ENCODE measurements around the gene ABLIM2. TPM values are rescaled to one million over a fixed set of nuclear protein-coding genes. Genes with fewer than 3 reads are reported as not detected.

The ABLIM2 gene
- total RNA-seq, 1 donor from 2014 or later = 0.36 TPM

- Mint-ChIP-seq H3K4me1 (ENCODE audit: low read depth) (no peaks in the 10 kb centered on the region), H3K36me3 (ENCODE audit: low read depth) (no peaks in the 10 kb centered on the region), H3K27ac (no peak overlapping the region), H3K27me3 (ENCODE audit: insufficient read depth) (peaks cover 13% of the 10 kb centered on the region), H3K9me3 (no peaks in the 10 kb centered on the region), H3K4me3 (no peak overlapping the region)
- intact Hi-C loops (cut with micrococcal nuclease) = no loop called here
- no peak for DNase-seq (ENCODE audit: low spot score)
These were observed 146.1 kb downstream of the ABLIM2 start for GRCh38 chr4:8012517-8012916.

- Mint-ChIP-seq H3K36me3 (ENCODE audit: low read depth) (no peaks in the 10 kb centered on the region), H3K27ac (no peak overlapping the region), H3K4me1 (ENCODE audit: low read depth) (no peaks in the 10 kb centered on the region), H3K9me3 (no peaks in the 10 kb centered on the region), H3K4me3 (no peak overlapping the region), H3K27me3 (ENCODE audit: insufficient read depth) (peaks cover 13% of the 10 kb centered on the region)
- no peak for DNase-seq (ENCODE audit: low spot score)
- intact Hi-C loops (cut with micrococcal nuclease) = no loop called here
These were observed 148.0 kb downstream of the ABLIM2 start for GRCh38 chr4:8010618-8011017.

GRCh38 chr4:8009710-8010511, 148.7 kb downstream of the ABLIM2 start:
- peaks cover 11% of the 10 kb centered on the region for H3K27me3 Mint-ChIP-seq (ENCODE audit: insufficient read depth)
- no peaks in the 10 kb centered on the region for H3K4me1 Mint-ChIP-seq (ENCODE audit: low read depth)
- H3K36me3 Mint-ChIP-seq (ENCODE audit: low read depth) = no peaks in the 10 kb centered on the region
- H3K4me3 Mint-ChIP-seq = no peak overlapping the region
- intact Hi-C loops (cut with micrococcal nuclease) = no loop called here
- no peak overlapping the region for H3K27ac Mint-ChIP-seq
- no peak for DNase-seq (ENCODE audit: low spot score)
- no peaks in the 10 kb centered on the region for H3K9me3 Mint-ChIP-seq

GRCh38 chr4:8009097-8009496, 149.5 kb downstream of the ABLIM2 start:
- Mint-ChIP-seq H3K4me1 (ENCODE audit: low read depth) (no peaks in the 10 kb centered on the region), H3K27ac (no peak overlapping the region), H3K27me3 (ENCODE audit: insufficient read depth) (peaks cover 9% of the 10 kb centered on the region), H3K4me3 (no peak overlapping the region), H3K9me3 (no peaks in the 10 kb centered on the region), H3K36me3 (ENCODE audit: low read depth) (no peaks in the 10 kb centered on the region)
- DNase-seq (ENCODE audit: low spot score) = no peak
- intact Hi-C loops (cut with micrococcal nuclease) = no loop called here

- H3K4me3 Mint-ChIP-seq = no peak overlapping the region
- H3K9me3 Mint-ChIP-seq = no peaks in the 10 kb centered on the region
- no peak overlapping the region for H3K27ac Mint-ChIP-seq
- H3K27me3 Mint-ChIP-seq (ENCODE audit: insufficient read depth) = peaks cover 9% of the 10 kb centered on the region
- no peaks in the 10 kb centered on the region for H3K4me1 Mint-ChIP-seq (ENCODE audit: low read depth)
- intact Hi-C loops (cut with micrococcal nuclease) = no loop called here
- no peak for DNase-seq (ENCODE audit: low spot score)
- no peaks in the 10 kb centered on the region for H3K36me3 Mint-ChIP-seq (ENCODE audit: low read depth)
These were observed 150.2 kb downstream of the ABLIM2 start for GRCh38 chr4:8008391-8008790.

GRCh38 chr4:8007581-8007980, 151.0 kb downstream of the ABLIM2 start:
- Mint-ChIP-seq H3K4me1 (ENCODE audit: low read depth) (no peaks in the 10 kb centered on the region), H3K36me3 (ENCODE audit: low read depth) (no peaks in the 10 kb centered on the region), H3K27ac (no peak overlapping the region), H3K4me3 (no peak overlapping the region), H3K27me3 (ENCODE audit: insufficient read depth) (peaks cover 6% of the 10 kb centered on the region), H3K9me3 (no peaks in the 10 kb centered on the region)
- intact Hi-C loops (cut with micrococcal nuclease) = no loop called here
- no peak for DNase-seq (ENCODE audit: low spot score)

- H3K27ac Mint-ChIP-seq = no peak overlapping the region
- H3K4me1 Mint-ChIP-seq (ENCODE audit: low read depth) = no peaks in the 10 kb centered on the region
These were observed 152.1 kb downstream of the ABLIM2 start for GRCh38 chr4:8006471-8006870.

GRCh38 chr4:8005814-8006215, 152.8 kb downstream of the ABLIM2 start:
- H3K36me3 Mint-ChIP-seq (ENCODE audit: low read depth) = no peaks in the 10 kb centered on the region
- DNase-seq (ENCODE audit: low spot score) = no peak
- no peaks in the 10 kb centered on the region for H3K4me1 Mint-ChIP-seq (ENCODE audit: low read depth)
- peaks cover 2% of the 10 kb centered on the region for H3K27me3 Mint-ChIP-seq (ENCODE audit: insufficient read depth)
- no peak overlapping the region for H3K27ac Mint-ChIP-seq
- no peak overlapping the region for H3K4me3 Mint-ChIP-seq
- intact Hi-C loops (cut with micrococcal nuclease) = no loop called here
- no peaks in the 10 kb centered on the region for H3K9me3 Mint-ChIP-seq

More at GRCh38 chr4:8006471-8006870, 152.1 kb downstream of the ABLIM2 start:
- Mint-ChIP-seq H3K4me3 (no peak overlapping the region), H3K27me3 (ENCODE audit: insufficient read depth) (peaks cover 2% of the 10 kb centered on the region), H3K9me3 (no peaks in the 10 kb centered on the region), H3K36me3 (ENCODE audit: low read depth) (no peaks in the 10 kb centered on the region)
- intact Hi-C loops (cut with micrococcal nuclease) = no loop called here
- DNase-seq (ENCODE audit: low spot score) = no peak

- H3K9me3 Mint-ChIP-seq = no peaks in the 10 kb centered on the region
- intact Hi-C loops (cut with micrococcal nuclease) = no loop called here
- no peaks in the 10 kb centered on the region for H3K36me3 Mint-ChIP-seq (ENCODE audit: low read depth)
- no peak for DNase-seq (ENCODE audit: low spot score)
- H3K27me3 Mint-ChIP-seq (ENCODE audit: insufficient read depth) = peaks cover 2% of the 10 kb centered on the region
- no peak overlapping the region for H3K27ac Mint-ChIP-seq
- no peak overlapping the region for H3K4me3 Mint-ChIP-seq
- H3K4me1 Mint-ChIP-seq (ENCODE audit: low read depth) = no peaks in the 10 kb centered on the region
These were observed 153.4 kb downstream of the ABLIM2 start for GRCh38 chr4:8005033-8005808.

GRCh38 chr4:8004066-8004465, 154.5 kb downstream of the ABLIM2 start:
- Mint-ChIP-seq H3K9me3 (no peaks in the 10 kb centered on the region), H3K27me3 (ENCODE audit: insufficient read depth) (peaks cover 2% of the 10 kb centered on the region), H3K36me3 (ENCODE audit: low read depth) (no peaks in the 10 kb centered on the region), H3K27ac (no peak overlapping the region), H3K4me3 (no peak overlapping the region), H3K4me1 (ENCODE audit: low read depth) (no peaks in the 10 kb centered on the region)
- no peak for DNase-seq (ENCODE audit: low spot score)
- intact Hi-C loops (cut with micrococcal nuclease) = no loop called here

GRCh38 chr4:8002525-8003309, 155.9 kb downstream of the ABLIM2 start:
- no peaks in the 10 kb centered on the region for H3K9me3 Mint-ChIP-seq
- H3K4me1 Mint-ChIP-seq (ENCODE audit: low read depth) = no peaks in the 10 kb centered on the region
- no peak overlapping the region for H3K4me3 Mint-ChIP-seq
- no peak overlapping the region for H3K27ac Mint-ChIP-seq
- DNase-seq (ENCODE audit: low spot score) = no peak
- intact Hi-C loops (cut with micrococcal nuclease) = no loop called here
- H3K27me3 Mint-ChIP-seq (ENCODE audit: insufficient read depth) = peaks cover under 1% of the 10 kb centered on the region
- H3K36me3 Mint-ChIP-seq (ENCODE audit: low read depth) = no peaks in the 10 kb centered on the region

- Mint-ChIP-seq H3K9me3 (no peaks in the 10 kb centered on the region), H3K4me1 (ENCODE audit: low read depth) (no peaks in the 10 kb centered on the region), H3K27me3 (ENCODE audit: insufficient read depth) (no peaks in the 10 kb centered on the region), H3K4me3 (no peak overlapping the region), H3K36me3 (ENCODE audit: low read depth) (no peaks in the 10 kb centered on the region), H3K27ac (no peak overlapping the region)
- no peak for DNase-seq (ENCODE audit: low spot score)
- intact Hi-C loops (cut with micrococcal nuclease) = no loop called here
These were observed 156.9 kb downstream of the ABLIM2 start for GRCh38 chr4:8001564-8002355.

All from activated T-helper 1 cell treated with anti-CD3 and anti-CD28 coated beads, Interleukin-12 subunit alpha, Interleukin-12 subunit beta, Interleukin-2, Interleukin-4 antibody, amounts not matched to agents 30 ng/mL and 10 ng/mL and 1 ng/mL, durations not matched to agents 14 hours and 24 hours and 36 hours (primary cell).